HEK293T (cell line): ENCODE results near the gene ANKRD9.

Source experiments
- ARNT ChIP-seq: fragments of 450-650 bp; IDR thresholded peaks from 2 replicates; pipeline ENCODE4 v1.6.1; 2017; ENCODE audit warnings: mild to moderate bottlenecking
- ELF4 ChIP-seq: fragments of 450-650 bp; IDR thresholded peaks from 2 replicates; pipeline ENCODE4 v1.6.1; 2017; ENCODE audit warnings: antibody characterized with exemption
- HDGF ChIP-seq: fragments of 450-650 bp; IDR thresholded peaks from 2 replicates; pipeline ENCODE4 v1.6.1; 2017; ENCODE audit warnings: antibody characterized with exemption, borderline replicate concordance
- TARDBP ChIP-seq: fragments of 450-650 bp; IDR thresholded peaks from 2 replicates; pipeline ENCODE4 v1.6.1; 2016

GRCh38 chr14:102525929-102526497 lies 16.4 kb upstream of the ANKRD9 start:
- TF ChIP-seq TARDBP (no peak), ARNT (no peak), HDGF (no peak), ELF4 (no peak)
